ENCODE data around the gene HPSE2. TPM values are rescaled to one million over a fixed set of nuclear protein-coding genes. Genes with fewer than 3 reads are reported as not detected.

HPSE2 gene
- total and polyA plus RNA-seq, 2 donors (not counting 1 experiment from before 2014, with no cell fraction given): not detected

DNA sequence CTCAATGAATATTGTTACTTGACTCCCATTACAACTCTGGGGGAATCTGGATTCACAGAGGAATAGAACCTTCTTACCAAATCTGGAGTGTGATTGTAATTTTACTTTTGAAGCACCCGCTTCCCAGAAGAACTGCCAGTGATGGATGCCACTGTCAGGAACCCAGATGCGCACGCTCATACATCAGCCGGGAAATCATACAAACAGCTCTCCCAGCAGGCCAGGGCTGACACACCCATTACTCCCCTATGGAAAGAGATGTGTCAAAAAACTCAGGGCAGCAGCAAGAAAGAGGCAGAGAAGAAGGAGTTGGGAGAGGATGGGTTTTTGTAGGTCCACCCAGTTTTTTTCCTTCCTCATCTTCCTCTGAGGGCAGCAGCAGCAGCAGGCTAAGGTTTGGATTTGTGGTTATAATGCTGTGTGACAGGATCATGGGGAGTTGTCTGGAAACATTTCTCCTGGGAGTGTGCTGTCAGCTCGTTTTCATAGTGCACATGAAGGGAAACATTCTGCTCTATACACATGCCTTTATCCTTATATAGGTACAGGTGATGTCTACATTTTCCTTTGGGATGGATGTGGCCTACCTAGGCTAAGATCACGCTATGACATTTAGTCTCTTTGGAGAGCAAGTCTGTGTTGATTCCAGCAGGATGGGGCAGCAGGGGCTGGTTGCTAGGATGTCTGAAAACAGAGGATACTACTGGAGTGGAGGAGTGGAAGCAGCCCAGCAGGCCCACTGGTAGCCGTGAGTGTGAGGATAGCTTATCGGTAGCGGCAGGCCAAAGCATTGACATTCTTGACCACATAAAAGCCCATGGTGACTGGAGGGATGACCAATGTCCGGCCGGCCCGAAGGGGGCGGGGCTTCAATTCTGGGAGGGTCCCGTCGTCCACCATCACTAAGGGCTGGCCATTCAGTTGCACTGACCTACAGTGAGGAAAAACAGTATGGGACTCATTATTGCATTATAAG lies 776.6 kb downstream of the HPSE2 start:
- H3K4me2 ChIP-seq (replicated peaks; ENCODE audit: low read depth, low read length, poor library complexity, severe bottlenecking): no peak overlapping the region
- no peaks in the 10 kb centered on the region for H4K20me1 ChIP-seq (ENCODE audit: control insufficient read depth, insufficient read depth, low read length, poor library complexity, severe bottlenecking)
- ChIA-PET CTCF (interaction anchor here (1.1 kb wide), 1 partner anchor 8 kb away, joined by 5 read pairs; no protein-coding TSS in a partner anchor), POLR2A (interaction anchor here (1.2 kb wide), 1 partner anchor 788 kb away, joined by 3 read pairs; no protein-coding TSS in a partner anchor)
- no peaks in the 10 kb centered on the region for H3K4me1 Mint-ChIP-seq
- H3K9ac ChIP-seq (ENCODE audit: low read length): no peak overlapping the region
- WGBS (ENCODE audit: insufficient coverage): 96% methylated on average over 9 of the region's 15 CpGs
- no peak overlapping the region for H3K4me3 ChIP-seq (ENCODE audit: control extremely low read depth in 1 of 5, extremely low read depth in 1 of 5, insufficient read depth in 1 of 5, low read depth in 2 of 5, low read length in 4 of 5)
- H3K27ac Mint-ChIP-seq: no peak overlapping the region
- H3K4me3 Mint-ChIP-seq: no peak overlapping the region
- no peaks in the 10 kb centered on the region for H3K9me3 Mint-ChIP-seq (ENCODE audit: insufficient read depth)
- H3K9me3 ChIP-seq (ENCODE audit: control extremely low read depth in 1 of 3, control insufficient read depth in 2 of 3, insufficient read depth in 1 of 3, low read length in 2 of 3): no peaks in the 10 kb centered on the region
- DNase-seq: no peak
- no peak overlapping the region for H2AFZ ChIP-seq (ENCODE audit: insufficient read depth, low read depth, low read length, poor library complexity, severe bottlenecking)
- no peaks in the 10 kb centered on the region for H3K4me1 ChIP-seq (ENCODE audit: control insufficient read depth in 2 of 2, insufficient read depth in 2 of 2, low read length in 2 of 2)
- TF ChIP-seq CTCF (IDR thresholded peaks at IDR 0.05) (no peak), EZH2 (IDR thresholded peaks at IDR 0.05; ENCODE audit: borderline replicate concordance, insufficient read depth, low read depth, low read length, poor library complexity, severe bottlenecking) (no peak)
- no peaks in the 10 kb centered on the region for H3K79me2 ChIP-seq (ENCODE audit: control insufficient read depth, insufficient read depth, low read length)
- H3K27ac ChIP-seq (ENCODE audit: low read length in 2 of 2): no peak overlapping the region
- peaks cover 0 to 15% (median 4%) of the 10 kb centered on the region in 4 experiments for H3K27me3 ChIP-seq (replicated peaks in 1 of 4; ENCODE audit: control extremely low read depth in 1 of 4, control insufficient read depth in 3 of 4, insufficient read depth in 4 of 4, low read length in 3 of 4)
- H3K27me3 Mint-ChIP-seq: peaks cover 24% of the 10 kb centered on the region
- ATAC-seq (ENCODE audit: low read depth): no peak
- no peaks in the 10 kb centered on the region for H3K36me3 ChIP-seq (replicated peaks in 1 of 2; ENCODE audit: control extremely low read depth in 1 of 2, control insufficient read depth in 1 of 2, extremely low read depth in 1 of 2, insufficient read depth in 2 of 2, low read length in 1 of 2)
- intact Hi-C loops (cut with micrococcal nuclease): no loop called here

- H3K4me1 ChIP-seq (ENCODE audit: control insufficient read depth in 2 of 2, insufficient read depth in 2 of 2, low read length in 2 of 2): no peaks in the 10 kb centered on the region
- no peak overlapping the region for H3K4me2 ChIP-seq (replicated peaks; ENCODE audit: low read depth, low read length, poor library complexity, severe bottlenecking)
- H3K27me3 ChIP-seq (replicated peaks in 1 of 4; ENCODE audit: control extremely low read depth in 1 of 4, control insufficient read depth in 3 of 4, insufficient read depth in 4 of 4, low read length in 3 of 4): peaks cover 0 to 18% (median 4%) of the 10 kb centered on the region in 4 experiments
- intact Hi-C loops (cut with micrococcal nuclease): no loop called here
- no peak overlapping the region for H3K27ac ChIP-seq (ENCODE audit: low read length in 2 of 2)
- H4K20me1 ChIP-seq (ENCODE audit: control insufficient read depth, insufficient read depth, low read length, poor library complexity, severe bottlenecking): no peaks in the 10 kb centered on the region
- no peaks in the 10 kb centered on the region for H3K9me3 Mint-ChIP-seq (ENCODE audit: insufficient read depth)
- WGBS (ENCODE audit: insufficient coverage): 76% methylated on average over 8 of the region's 8 CpGs
- ATAC-seq (ENCODE audit: low read depth) (no peak), DNase-seq (no peak)
- H3K27me3 Mint-ChIP-seq: peaks cover 18% of the 10 kb centered on the region
- H3K36me3 ChIP-seq (replicated peaks in 1 of 2; ENCODE audit: control extremely low read depth in 1 of 2, control insufficient read depth in 1 of 2, extremely low read depth in 1 of 2, insufficient read depth in 2 of 2, low read length in 1 of 2): no peaks in the 10 kb centered on the region
- no peak for TF ChIP-seq EZH2 (IDR thresholded peaks at IDR 0.05; ENCODE audit: borderline replicate concordance, insufficient read depth, low read depth, low read length, poor library complexity, severe bottlenecking)
- no peak for TF ChIP-seq CTCF (IDR thresholded peaks at IDR 0.05)
- H3K9me3 ChIP-seq (ENCODE audit: control extremely low read depth in 1 of 3, control insufficient read depth in 2 of 3, insufficient read depth in 1 of 3, low read length in 2 of 3): no peaks in the 10 kb centered on the region
- H3K4me3 ChIP-seq (ENCODE audit: control extremely low read depth in 1 of 5, extremely low read depth in 1 of 5, insufficient read depth in 1 of 5, low read depth in 2 of 5, low read length in 4 of 5): no peak overlapping the region
- H2AFZ ChIP-seq (ENCODE audit: insufficient read depth, low read depth, low read length, poor library complexity, severe bottlenecking): no peak overlapping the region
- H3K79me2 ChIP-seq (ENCODE audit: control insufficient read depth, insufficient read depth, low read length): no peaks in the 10 kb centered on the region
- POLR2A ChIA-PET: no interaction called here
- no peak overlapping the region for H3K27ac Mint-ChIP-seq
- no peak overlapping the region for H3K4me3 Mint-ChIP-seq
- no peak overlapping the region for H3K9ac ChIP-seq (ENCODE audit: low read length)
- no peaks in the 10 kb centered on the region for H3K4me1 Mint-ChIP-seq
- CTCF ChIA-PET: interaction anchor here (1.1 kb wide), 1 partner anchor 10 kb away, joined by 5 read pairs; no protein-coding TSS in a partner anchor
Measured at GRCh38 chr10:98457721-98458120, 777.9 kb downstream of the HPSE2 start.
